ENCODE measurements around the gene PDE4A.

Gene PDE4A

GRCh38 chr19:10418235-10418484 lies 2.2 kb upstream of the PDE4A start:
- TF ChIP-seq, protein P1, sequence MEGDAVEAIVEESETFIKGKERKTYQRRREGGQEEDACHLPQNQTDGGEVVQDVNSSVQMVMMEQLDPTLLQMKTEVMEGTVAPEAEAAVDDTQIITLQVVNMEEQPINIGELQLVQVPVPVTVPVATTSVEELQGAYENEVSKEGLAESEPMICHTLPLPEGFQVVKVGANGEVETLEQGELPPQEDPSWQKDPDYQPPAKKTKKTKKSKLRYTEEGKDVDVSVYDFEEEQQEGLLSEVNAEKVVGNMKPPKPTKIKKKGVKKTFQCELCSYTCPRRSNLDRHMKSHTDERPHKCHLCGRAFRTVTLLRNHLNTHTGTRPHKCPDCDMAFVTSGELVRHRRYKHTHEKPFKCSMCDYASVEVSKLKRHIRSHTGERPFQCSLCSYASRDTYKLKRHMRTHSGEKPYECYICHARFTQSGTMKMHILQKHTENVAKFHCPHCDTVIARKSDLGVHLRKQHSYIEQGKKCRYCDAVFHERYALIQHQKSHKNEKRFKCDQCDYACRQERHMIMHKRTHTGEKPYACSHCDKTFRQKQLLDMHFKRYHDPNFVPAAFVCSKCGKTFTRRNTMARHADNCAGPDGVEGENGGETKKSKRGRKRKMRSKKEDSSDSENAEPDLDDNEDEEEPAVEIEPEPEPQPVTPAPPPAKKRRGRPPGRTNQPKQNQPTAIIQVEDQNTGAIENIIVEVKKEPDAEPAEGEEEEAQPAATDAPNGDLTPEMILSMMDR (IDR thresholded peaks at IDR 0.05; ENCODE audit: borderline replicate concordance, control extremely low read depth, extremely low read depth, insufficient read depth, missing control alignments), result no peak

DNA sequence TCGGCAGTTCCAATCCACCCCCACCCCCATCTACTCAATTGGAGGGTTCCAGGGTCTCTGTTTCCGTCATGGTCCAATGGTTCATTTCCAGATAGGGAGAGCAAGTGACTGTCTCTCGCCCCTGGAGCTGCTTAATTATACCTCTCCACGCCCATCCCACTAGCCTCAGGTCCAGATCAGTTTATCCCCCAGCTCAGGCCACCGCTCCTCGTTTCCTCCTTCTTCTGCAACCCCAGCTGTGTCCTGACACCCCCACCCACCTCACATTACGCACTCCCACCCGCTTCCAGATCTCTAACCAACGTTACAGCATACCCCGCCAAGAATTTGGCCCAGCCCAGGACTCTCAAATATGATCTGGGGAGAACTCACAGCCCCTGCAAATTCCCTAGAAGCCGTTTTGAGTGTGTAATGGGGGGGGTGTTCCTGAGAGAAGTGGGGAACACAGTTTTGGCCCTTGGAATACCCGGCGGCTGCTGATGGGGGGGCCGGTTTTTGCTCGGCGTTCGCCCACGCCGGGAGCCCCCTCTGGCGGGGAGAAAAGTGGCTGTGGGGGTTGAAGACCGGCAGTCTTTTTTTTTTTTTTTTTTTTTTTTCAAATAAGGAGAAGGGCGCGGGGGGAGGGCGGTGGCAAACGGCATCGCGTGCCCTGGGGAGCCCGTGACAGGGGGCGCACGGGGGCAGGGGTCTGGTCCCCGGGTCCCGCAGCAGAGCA lies 1.7 kb upstream of the PDE4A start:
- TF ChIP-seq, protein P1 (IDR thresholded peaks at IDR 0.05; ENCODE audit: borderline replicate concordance, control extremely low read depth, extremely low read depth, insufficient read depth, missing control alignments), result peak; percentile 9
- in situ Hi-C loops (cut with MboI; ENCODE audit: low sequenced_read_pairs, unreplicated experiment), result no loop called here
- DNase-seq (ENCODE audit: low spot score), result peak; percentile 45

More at GRCh38 chr19:10418235-10418484, 2.2 kb upstream of the PDE4A start:
- peak; percentile 34 for DNase-seq (ENCODE audit: low spot score)
- in situ Hi-C loops (cut with MboI; ENCODE audit: low sequenced_read_pairs, unreplicated experiment), result no loop called here

- in situ Hi-C loops (cut with MboI; ENCODE audit: low sequenced_read_pairs, unreplicated experiment), result no loop called here
- peak; percentile 49 for DNase-seq (ENCODE audit: low spot score)
- TF ChIP-seq, protein P1 (IDR thresholded peaks at IDR 0.05; ENCODE audit: borderline replicate concordance, control extremely low read depth, extremely low read depth, insufficient read depth, missing control alignments), result no peak
These were observed 1.1 kb upstream of the PDE4A start for GRCh38 chr19:10419200-10419645.

GRCh38 chr19:10419646-10420443 lies 493 bp upstream of the PDE4A start:
- DNase-seq (ENCODE audit: low spot score), result peak; percentile 81
- TF ChIP-seq, protein P1 (IDR thresholded peaks at IDR 0.05; ENCODE audit: borderline replicate concordance, control extremely low read depth, extremely low read depth, insufficient read depth, missing control alignments), result no peak
- in situ Hi-C loops (cut with MboI; ENCODE audit: low sequenced_read_pairs, unreplicated experiment), result no loop called here

DNA sequence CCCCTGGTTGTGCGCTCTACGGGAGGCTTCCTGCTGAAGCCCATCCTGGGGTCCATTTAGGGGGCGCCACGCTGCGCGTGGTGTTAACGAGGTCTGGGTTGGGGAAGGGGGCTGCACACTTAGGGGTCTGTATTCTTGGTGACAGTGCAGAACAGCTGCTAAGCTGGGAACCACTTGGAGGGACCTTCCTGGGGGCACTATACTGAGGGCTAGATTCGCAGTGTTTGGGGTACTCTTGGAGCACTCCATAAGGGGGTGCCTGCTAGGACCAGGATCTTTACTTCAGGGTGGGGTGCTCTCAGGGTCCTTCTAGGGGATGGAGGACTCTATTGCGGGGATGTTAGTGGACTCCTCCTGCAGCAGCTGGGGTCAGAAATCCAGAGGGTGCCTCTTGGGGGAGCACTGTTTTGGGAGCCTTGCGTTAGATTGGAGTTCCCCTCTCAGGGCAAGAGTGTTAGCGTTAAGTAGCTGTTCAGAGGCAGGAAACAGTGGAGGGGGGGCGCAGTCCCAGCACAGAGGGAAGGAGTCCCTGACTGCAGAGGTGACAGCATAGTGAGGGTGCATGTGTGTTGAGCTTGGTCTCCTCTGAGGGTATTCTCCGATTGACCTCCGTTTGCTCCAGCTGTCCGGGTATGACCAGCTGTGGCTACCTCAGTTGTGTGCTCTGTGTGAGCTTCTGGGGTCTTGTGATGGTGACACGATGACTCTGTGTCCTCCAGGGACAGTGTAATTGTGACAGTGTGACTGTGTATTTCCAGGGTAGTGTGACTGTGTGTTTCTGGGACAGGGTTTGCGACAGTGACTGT lies 1.1 kb downstream of the PDE4A start:
- TF ChIP-seq, protein P1 (IDR thresholded peaks at IDR 0.05; ENCODE audit: borderline replicate concordance, control extremely low read depth, extremely low read depth, insufficient read depth, missing control alignments), result no peak
- DNase-seq (ENCODE audit: low spot score), result peak; percentile 45
- in situ Hi-C loops (cut with MboI; ENCODE audit: low sequenced_read_pairs, unreplicated experiment), result no loop called here

GRCh38 chr19:10422046-10422461 lies 1.7 kb downstream of the PDE4A start:
- in situ Hi-C loops (cut with MboI; ENCODE audit: low sequenced_read_pairs, unreplicated experiment), result no loop called here

More at GRCh38 chr19:10422046-10422461, 1.7 kb downstream of the PDE4A start:
- no peak for DNase-seq (ENCODE audit: low spot score)
- TF ChIP-seq, protein P1 (IDR thresholded peaks at IDR 0.05; ENCODE audit: borderline replicate concordance, control extremely low read depth, extremely low read depth, insufficient read depth, missing control alignments), result no peak
